T-cell (primary cell): Measurements from ENCODE around the gene PADI6. TPM values are rescaled to one million over a fixed set of nuclear protein-coding genes. Genes with fewer than 3 reads are reported as not detected.

Source experiments
- ATAC-seq, 4 experiments: fragments of 200-7000 bp in 3 of 4; fragments of 150-1000 bp in 1 of 4; cut with Tn5 transposase; replicated peaks in 1 of 4; 1 replicate in 3 of 4; 2 replicates in 1 of 4; pipeline ENCODE4 v1.10.0; 2021; ENCODE audit warnings: moderate library complexity in 3 of 4, mild to moderate bottlenecking in 2 of 4, moderate number of reproducible peaks in 1 of 4
- CTCF ChIA-PET, 2 donors: fragments of 300-600 bp; sonication (Branson Sonifier 250); formaldehyde crosslinking; loops; one replicate each; lab custom pipeline; 2022; ENCODE audit warnings: antibody characterized with exemption in 2 of 2; lab: Charles Lee
- POLR2A ChIA-PET, 2 donors: fragments of 300-600 bp; sonication (Branson Sonifier 250); formaldehyde crosslinking; loops; one replicate each; lab custom pipeline; 2022; ENCODE audit warnings: antibody characterized with exemption in 2 of 2; lab: Charles Lee
- DNase-seq, 35 experiments: peaks; one replicate each; pipeline versions ENCODE4 v3.0.0 to v3.0.0-alpha.2; 2013 to 2023
- H3K27ac ChIP-seq: one replicate; pipeline ENCODE4 v1.5.1; 2013; ENCODE audit warnings: low read length
- H3K27me3 ChIP-seq, 2 experiments: replicated peaks in 1 of 2; 1 replicate in 1 of 2; 2 replicates in 1 of 2; pipeline versions ENCODE4 v1.6.1 to v1.7.0; 2013; ENCODE audit warnings: low read length in 1 of 2, mixed read lengths in 1 of 2; ENCODE audit not compliant: control insufficient read depth in 2 of 2, insufficient read depth in 2 of 2; ENCODE audit errors: extremely low read depth in 1 of 2
- H3K36me3 ChIP-seq, 2 donors: 1 replicate in 1 of 2; 2 replicates in 1 of 2; pipeline versions ENCODE4 v1.6.1 to v1.7.0; 2013; ENCODE audit warnings: low read length in 1 of 2; ENCODE audit not compliant: control insufficient read depth in 2 of 2, insufficient read depth in 1 of 2; ENCODE audit errors: extremely low read depth in 1 of 2
- H3K4me1 ChIP-seq, 2 experiments: 1 replicate in 1 of 2; 2 replicates in 1 of 2; pipeline versions ENCODE4 v1.6.1 to v1.7.0; 2013; ENCODE audit warnings: low read length in 2 of 2, mixed read lengths in 1 of 2; ENCODE audit not compliant: insufficient read depth in 2 of 2, control insufficient read depth in 1 of 2; ENCODE audit errors: extremely low read depth in 1 of 2
- H3K4me3 ChIP-seq, 2 donors: 1 replicate in 1 of 2; 2 replicates in 1 of 2; pipeline versions ENCODE4 v1.5.1 to v1.7.0; 2013; ENCODE audit warnings: mild to moderate bottlenecking in 2 of 2, low read length in 1 of 2, moderate library complexity in 1 of 2; ENCODE audit not compliant: control insufficient read depth in 1 of 2; ENCODE audit errors: extremely low read depth in 1 of 2
- H3K9me3 ChIP-seq: 2 replicates; pipeline ENCODE4 v1.7.0; 2013
- H3K27ac Mint-ChIP-seq, 2 donors: one replicate each; pipeline ENCODE4 v1.8.0; 2020 to 2021; ENCODE audit warnings: mild to moderate bottlenecking in 2 of 2, mixed read lengths in 2 of 2
- H3K27me3 Mint-ChIP-seq, 2 donors: one replicate each; pipeline ENCODE4 v1.8.0; 2021 to 2022; ENCODE audit warnings: mixed read lengths in 2 of 2
- H3K36me3 Mint-ChIP-seq: one replicate; pipeline ENCODE4 v1.8.0; 2021; ENCODE audit warnings: mixed read lengths
- H3K4me1 Mint-ChIP-seq, 3 donors: one replicate each; pipeline ENCODE4 v1.8.0; 2020 to 2022; ENCODE audit warnings: mixed read lengths in 3 of 3, mild to moderate bottlenecking in 1 of 3
- H3K4me3 Mint-ChIP-seq, 3 donors: one replicate each; pipeline ENCODE4 v1.8.0; 2020 to 2022; ENCODE audit warnings: mild to moderate bottlenecking in 3 of 3, mixed read lengths in 3 of 3, moderate library complexity in 3 of 3
- H3K9me3 Mint-ChIP-seq, 3 donors: one replicate each; pipeline ENCODE4 v1.8.0; 2020 to 2022; ENCODE audit warnings: mixed read lengths in 3 of 3
- WGBS: methylation state at CpG from one replicate; pipeline ENCODE4 v1.1.5; 2013; ENCODE audit warnings: missing lambda C conversion rate; ENCODE audit not compliant: insufficient coverage; 5-methylcytosine and 5-hydroxymethylcytosine counted together
- total RNA-seq, 35 experiments: library from RNA in 6 of 35; stranded (reverse) in 6 of 35; fragments of 120-200 nt in 1 of 35; gene quantifications; one replicate each; pipeline versions ENCODE4 v1.2.1 to v1.2.4 and lab custom pipeline; 2013 to 2026

The PADI6 gene
- total RNA-seq, 5 donors from 2014 or later (not counting 1 experiment from before 2014, with no cell fraction given) = not detected

DNA sequence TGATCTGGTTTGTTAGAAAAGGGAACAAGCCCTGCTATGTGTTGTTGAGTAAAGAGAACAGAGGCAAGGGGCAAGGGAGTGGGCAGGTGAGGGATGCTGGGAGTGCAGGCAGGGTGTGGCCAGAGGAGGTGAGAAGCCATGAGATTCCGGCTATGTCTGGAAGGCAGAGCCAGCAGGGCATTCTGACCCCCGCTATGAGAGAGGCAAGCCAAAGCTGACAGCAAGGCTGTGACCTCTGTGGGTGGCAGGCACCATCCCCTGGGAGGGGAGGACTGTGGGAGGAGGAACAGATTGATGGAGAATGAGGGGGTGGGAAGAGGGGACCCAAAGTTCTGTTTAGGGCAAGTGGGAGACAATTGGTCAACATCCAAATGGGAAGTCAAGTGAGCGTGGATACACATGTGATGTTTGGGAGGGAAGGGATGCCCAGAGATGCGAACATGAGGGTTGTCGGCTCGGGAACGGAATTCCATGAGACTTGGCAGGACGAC, 19.5 kb upstream of the PADI6 start:
- peaks cover 3 to 26% of the 10 kb centered on the region in 2 donors for H3K27me3 Mint-ChIP-seq
- ChIA-PET CTCF (no interaction called here), POLR2A (no interaction called here)
- peaks cover 0 to 32% of the 10 kb centered on the region in 2 experiments for H3K27me3 ChIP-seq
- ATAC-seq (no peak), DNase-seq (no peak)
- peaks cover 13 to 18% (median 13%) of the 10 kb centered on the region in 3 donors for H3K4me1 Mint-ChIP-seq
- peaks cover 0 to 28% of the 10 kb centered on the region in 2 experiments for H3K4me1 ChIP-seq
- no peak overlapping the region for H3K27ac ChIP-seq
- H3K4me3 Mint-ChIP-seq = no peak overlapping the region
- no peaks in the 10 kb centered on the region for H3K9me3 ChIP-seq
- 88% methylated on average over 8 of the region's 8 CpGs for WGBS
- H3K36me3 ChIP-seq = no peaks in the 10 kb centered on the region
- H3K27ac Mint-ChIP-seq = no peak overlapping the region
- no peaks in the 10 kb centered on the region for H3K9me3 Mint-ChIP-seq
- H3K4me3 ChIP-seq = no peak overlapping the region
- no peaks in the 10 kb centered on the region for H3K36me3 Mint-ChIP-seq

DNA sequence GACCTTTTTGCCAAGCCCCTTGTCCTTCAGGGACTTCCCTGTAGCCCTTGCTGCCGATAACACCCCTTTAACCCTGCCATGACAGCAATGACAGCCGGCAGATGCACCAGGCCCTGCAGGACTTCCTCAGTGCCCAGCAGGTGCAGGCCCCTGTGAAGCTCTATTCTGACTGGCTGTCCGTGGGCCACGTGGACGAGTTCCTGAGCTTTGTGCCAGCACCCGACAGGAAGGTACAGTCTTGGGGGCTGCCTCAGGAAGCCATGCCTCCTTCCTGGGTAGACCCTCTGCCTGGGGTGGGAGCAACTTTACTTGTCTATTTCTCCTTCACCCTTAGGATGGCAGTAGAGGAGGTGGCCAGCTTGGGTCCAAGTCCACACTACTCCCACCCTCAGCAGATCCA, 16.1 kb upstream of the PADI6 start:
- H3K27ac Mint-ChIP-seq = peak overlapping the region; percentile 19 to 91
- POLR2A ChIA-PET = no interaction called here
- peak; percentile 67 to 89 (median 80) for ATAC-seq

DNA sequence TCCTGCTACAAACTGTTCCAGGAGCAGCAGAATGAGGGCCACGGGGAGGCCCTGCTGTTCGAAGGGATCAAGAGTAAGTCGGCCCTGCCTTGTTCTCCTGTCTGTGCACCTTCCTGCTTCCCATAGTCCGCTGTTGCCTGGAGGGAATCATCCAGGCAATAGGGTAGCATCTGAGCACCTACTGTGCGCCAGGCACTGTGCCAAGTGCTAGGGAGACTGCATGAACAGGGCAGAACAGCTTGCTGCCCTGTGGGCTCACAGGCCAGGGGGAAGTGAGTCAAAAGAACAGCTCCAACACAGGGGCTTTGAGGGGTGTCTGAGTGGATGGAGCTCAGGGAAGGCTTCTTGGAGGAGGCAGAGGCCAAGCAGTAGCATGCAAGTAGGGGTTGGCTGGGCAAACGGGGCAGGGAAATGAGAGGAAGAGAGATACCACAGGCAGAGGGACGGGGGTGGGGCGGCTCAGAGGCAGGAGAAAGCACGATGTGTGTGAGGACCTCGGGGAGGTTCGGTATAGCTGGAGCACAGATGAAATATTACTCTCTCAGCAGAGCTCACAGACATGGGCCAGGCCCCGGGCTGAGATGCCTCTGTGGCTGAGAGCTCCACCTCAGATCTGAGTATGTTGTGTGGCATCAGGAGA, 15.5 kb upstream of the PADI6 start:
- Histone ChIP-seq H3K9me3 (no peaks in the 10 kb centered on the region), H3K4me1 (peaks cover 0 to 19% of the 10 kb centered on the region in 2 experiments), H3K36me3 (no peaks in the 10 kb centered on the region), H3K27ac (peak overlapping the region; percentile 26), H3K27me3 (peaks cover 0 to 19% of the 10 kb centered on the region in 2 experiments), H3K4me3 (peak overlapping the region; percentile 39 to 45)
- WGBS = 54% methylated on average over 6 of the region's 12 CpGs
- H3K27ac Mint-ChIP-seq = peak overlapping the region in 1 of 2 donors; percentile 91
- peaks cover 7 to 13% (median 10%) of the 10 kb centered on the region in 3 donors for H3K4me1 Mint-ChIP-seq
- H3K9me3 Mint-ChIP-seq = no peaks in the 10 kb centered on the region
- H3K4me3 Mint-ChIP-seq = peak overlapping the region; percentile 4 to 74 (median 69)
- H3K27me3 Mint-ChIP-seq = peaks cover 2 to 12% of the 10 kb centered on the region in 2 donors
- POLR2A ChIA-PET = no interaction called here
- CTCF ChIA-PET = interaction anchor here in 1 of 2 donors (0.6 kb wide), 1 partner anchor 38 kb away, joined by 3 read pairs; no protein-coding TSS in a partner anchor
- no peaks in the 10 kb centered on the region for H3K36me3 Mint-ChIP-seq
- ATAC-seq (peak in 2 of 4 experiments; percentile 27 to 40), DNase-seq (peak in 6 of 35 experiments; percentile 1 to 14 (median 10))

More for the DNA sequence above, 16.1 kb upstream of the PADI6 start:
- Mint-ChIP-seq H3K36me3 (no peaks in the 10 kb centered on the region), H3K4me1 (peaks cover 7 to 13% (median 10%) of the 10 kb centered on the region in 3 donors), H3K4me3 (peak overlapping the region; percentile 13 to 74 (median 69)), H3K27me3 (peaks cover 3 to 13% of the 10 kb centered on the region in 2 donors), H3K9me3 (no peaks in the 10 kb centered on the region)
- peak in 22 of 35 experiments; percentile 3 to 51 (median 20) for DNase-seq
- H3K4me3 ChIP-seq = peak overlapping the region; percentile 39 to 45
- H3K4me1 ChIP-seq = peaks cover 0 to 19% of the 10 kb centered on the region in 2 experiments
- peaks cover 0 to 17% of the 10 kb centered on the region in 2 experiments for H3K27me3 ChIP-seq
- no peaks in the 10 kb centered on the region for H3K9me3 ChIP-seq
- H3K27ac ChIP-seq = peak overlapping the region; percentile 26
- WGBS = 15% methylated on average over 3 of the region's 6 CpGs
- CTCF ChIA-PET = no interaction called here
- H3K36me3 ChIP-seq = no peaks in the 10 kb centered on the region

DNA sequence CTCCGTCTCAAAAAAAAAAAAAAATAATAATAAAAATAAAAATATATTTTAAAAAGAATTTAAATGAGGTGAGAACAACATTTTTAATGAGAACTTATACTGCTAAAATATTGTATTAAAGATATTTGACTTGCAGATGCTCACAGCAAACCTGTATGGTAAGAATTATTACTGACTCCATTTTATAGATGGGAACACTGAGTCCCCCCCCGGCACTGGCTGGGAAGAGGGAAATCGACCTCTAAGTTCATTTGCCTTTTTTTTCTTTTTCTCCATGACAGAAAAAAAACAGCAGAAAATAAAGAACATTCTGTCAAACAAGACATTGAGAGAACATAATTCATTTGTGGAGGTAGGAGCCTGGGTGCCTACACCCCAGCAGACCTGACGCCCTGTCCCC, 13.4 kb upstream of the PADI6 start:
- peaks cover 7 to 13% (median 10%) of the 10 kb centered on the region in 3 donors for H3K4me1 Mint-ChIP-seq
- H3K4me1 ChIP-seq = peaks cover 0 to 19% of the 10 kb centered on the region in 2 experiments
- ATAC-seq = no peak
- ChIA-PET POLR2A (no interaction called here), CTCF (no interaction called here)
- H3K9me3 ChIP-seq = no peaks in the 10 kb centered on the region
- DNase-seq = no peak
- WGBS = 100% methylated on average over 1 of the region's 4 CpGs
- H3K4me3 Mint-ChIP-seq = no peak overlapping the region
- no peak overlapping the region for H3K27ac Mint-ChIP-seq
- H3K27ac ChIP-seq = no peak overlapping the region
- H3K36me3 Mint-ChIP-seq = no peaks in the 10 kb centered on the region
- H3K36me3 ChIP-seq = no peaks in the 10 kb centered on the region
- no peaks in the 10 kb centered on the region for H3K9me3 Mint-ChIP-seq
- peaks cover 0 to 13% of the 10 kb centered on the region in 2 experiments for H3K27me3 ChIP-seq
- H3K4me3 ChIP-seq = no peak overlapping the region
- peaks cover under 1 to 2% of the 10 kb centered on the region in 2 donors for H3K27me3 Mint-ChIP-seq

DNA sequence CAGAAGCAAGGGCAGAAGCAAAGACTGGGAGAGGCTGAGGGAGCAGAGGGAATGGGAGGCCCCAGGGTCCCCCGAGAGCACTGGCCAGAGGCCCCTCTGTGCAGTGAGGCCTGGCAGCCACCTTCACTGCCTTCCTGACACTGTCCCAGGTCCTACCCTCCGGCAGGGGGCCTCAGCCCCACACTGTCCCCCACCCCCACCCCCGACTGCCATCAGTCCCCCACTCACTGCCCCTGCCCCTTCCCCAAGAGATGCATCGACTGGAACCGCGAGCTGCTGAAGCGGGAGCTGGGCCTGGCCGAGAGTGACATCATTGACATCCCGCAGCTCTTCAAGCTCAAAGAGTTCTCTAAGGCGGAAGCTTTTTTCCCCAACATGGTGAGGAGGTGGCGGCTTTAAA, 13.0 kb upstream of the PADI6 start:
- H3K9me3 ChIP-seq = no peaks in the 10 kb centered on the region
- ATAC-seq (no peak), DNase-seq (no peak)
- CTCF ChIA-PET = no interaction called here
- POLR2A ChIA-PET = no interaction called here
- H3K27me3 ChIP-seq = peaks cover 0 to 15% of the 10 kb centered on the region in 2 experiments
- peaks cover 7 to 13% (median 10%) of the 10 kb centered on the region in 3 donors for H3K4me1 Mint-ChIP-seq
- no peak overlapping the region for H3K27ac Mint-ChIP-seq
- peaks cover 0 to 19% of the 10 kb centered on the region in 2 experiments for H3K4me1 ChIP-seq
- no peaks in the 10 kb centered on the region for H3K36me3 ChIP-seq
- no peak overlapping the region for H3K27ac ChIP-seq
- WGBS = 93% methylated on average over 8 of the region's 11 CpGs
- H3K4me3 ChIP-seq = no peak overlapping the region
- H3K36me3 Mint-ChIP-seq = no peaks in the 10 kb centered on the region
- H3K4me3 Mint-ChIP-seq = no peak overlapping the region
- no peaks in the 10 kb centered on the region for H3K9me3 Mint-ChIP-seq
- H3K27me3 Mint-ChIP-seq = peaks cover 5% of the 10 kb centered on the region in 2 donors

DNA sequence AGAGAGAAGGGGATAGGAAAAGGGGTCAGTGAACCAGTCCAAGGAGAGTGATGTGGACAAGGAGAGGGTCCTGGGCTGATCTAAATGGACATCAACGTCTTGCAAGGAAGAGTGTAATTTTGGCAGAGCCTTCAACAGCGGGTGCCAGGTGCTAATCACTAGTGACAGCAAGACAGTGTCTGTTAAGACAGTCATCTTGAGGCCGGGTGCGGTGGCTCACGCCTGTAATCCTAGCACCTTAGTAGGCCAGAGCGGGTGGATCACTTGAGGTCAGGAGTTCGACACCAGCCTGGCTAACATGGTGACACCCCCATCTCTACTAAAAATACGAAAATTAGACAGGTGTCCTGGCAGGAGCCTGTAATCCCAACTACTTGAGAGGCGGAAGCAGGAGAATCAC, 12.2 kb upstream of the PADI6 start:
- CTCF ChIA-PET = no interaction called here
- WGBS = 94% methylated on average over 8 of the region's 9 CpGs

More for the DNA sequence above, 12.2 kb upstream of the PADI6 start:
- Histone ChIP-seq H3K4me1 (peaks cover 0 to 19% of the 10 kb centered on the region in 2 experiments), H3K9me3 (no peaks in the 10 kb centered on the region), H3K36me3 (no peaks in the 10 kb centered on the region), H3K27me3 (peaks cover 0 to 15% of the 10 kb centered on the region in 2 experiments), H3K4me3 (no peak overlapping the region), H3K27ac (no peak overlapping the region)
- ATAC-seq (no peak), DNase-seq (no peak)
- no peak overlapping the region for H3K4me3 Mint-ChIP-seq
- peaks cover 7 to 13% (median 10%) of the 10 kb centered on the region in 3 donors for H3K4me1 Mint-ChIP-seq
- peaks cover 5 to 9% of the 10 kb centered on the region in 2 donors for H3K27me3 Mint-ChIP-seq
- no peaks in the 10 kb centered on the region for H3K9me3 Mint-ChIP-seq
- no peaks in the 10 kb centered on the region for H3K36me3 Mint-ChIP-seq
- H3K27ac Mint-ChIP-seq = no peak overlapping the region
- POLR2A ChIA-PET = no interaction called here
